CD4-positive, alpha-beta memory T cell (primary cell): ENCODE measurements around the gene GPR156. TPM values are rescaled to one million over a fixed set of nuclear protein-coding genes. Genes with fewer than 3 reads are reported as not detected.

Experiments
- CTCF ChIA-PET: fragments of 350-600 bp; sonication (Branson Sonifier 250); formaldehyde crosslinking; loops from one replicate; lab custom pipeline; 2021; ENCODE audit warnings: inconsistent platforms; ENCODE audit not compliant: partially characterized antibody; lab: Charles Lee
- POLR2A ChIA-PET: fragments of 350-600 bp; sonication (Branson Sonifier 250); formaldehyde crosslinking; loops from one replicate; lab custom pipeline; 2021; ENCODE audit not compliant: partially characterized antibody; lab: Charles Lee
- DNase-seq, 5 donors: peaks; one replicate each; pipeline versions ENCODE4 v3.0.0 to v3.0.0-alpha.2; 2020 to 2022; ENCODE audit warnings: mixed read lengths in 1 of 5
- H3K27ac ChIP-seq: one replicate; pipeline ENCODE4 v1.7.0; 2013; ENCODE audit warnings: low read depth, low read length
- H3K27me3 ChIP-seq: 2 replicates; pipeline ENCODE4 v1.7.0; 2013; ENCODE audit warnings: mild to moderate bottlenecking, low read length, moderate library complexity; ENCODE audit not compliant: insufficient read depth
- H3K36me3 ChIP-seq: 2 replicates; pipeline ENCODE4 v1.7.0; 2013; ENCODE audit warnings: mild to moderate bottlenecking, low read length, moderate library complexity; ENCODE audit not compliant: insufficient read depth
- H3K4me1 ChIP-seq: 2 replicates; pipeline ENCODE4 v1.7.0; 2013; ENCODE audit warnings: mild to moderate bottlenecking, low read length, moderate library complexity; ENCODE audit not compliant: insufficient read depth
- H3K4me3 ChIP-seq, 2 donors: one replicate each; pipeline ENCODE4 v1.7.0; 2013; ENCODE audit warnings: low read length in 2 of 2, mild to moderate bottlenecking in 1 of 2
- H3K9me3 ChIP-seq, 2 donors: one replicate each; pipeline ENCODE4 v1.7.0; 2013; ENCODE audit warnings: low read length in 2 of 2, control low read depth in 1 of 2; ENCODE audit not compliant: control insufficient read depth in 1 of 2
- H3K27ac Mint-ChIP-seq, 7 donors: one replicate each; pipeline ENCODE4 v1.8.0; 2020 to 2021; ENCODE audit warnings: mixed read lengths in 7 of 7, mild to moderate bottlenecking in 6 of 7, inconsistent platforms in 3 of 7, moderate library complexity in 3 of 7
- H3K27me3 Mint-ChIP-seq, 2 donors: one replicate each; pipeline ENCODE4 v1.8.0; 2020 to 2021; ENCODE audit warnings: mixed read lengths in 2 of 2
- H3K36me3 Mint-ChIP-seq, 2 donors: one replicate each; pipeline ENCODE4 v1.8.0; 2020 to 2021; ENCODE audit warnings: mixed read lengths in 2 of 2, inconsistent platforms in 1 of 2, mild to moderate bottlenecking in 1 of 2
- H3K4me1 Mint-ChIP-seq, 4 donors: one replicate each; pipeline ENCODE4 v1.8.0; 2020 to 2021; ENCODE audit warnings: mixed read lengths in 4 of 4, mild to moderate bottlenecking in 1 of 4
- H3K4me3 Mint-ChIP-seq, 8 donors: one replicate each; pipeline ENCODE4 v1.8.0; 2020 to 2021; ENCODE audit warnings: mixed read lengths in 8 of 8, mild to moderate bottlenecking in 7 of 8, moderate library complexity in 6 of 8, inconsistent platforms in 3 of 8
- H3K9me3 Mint-ChIP-seq, 8 donors: one replicate each; pipeline ENCODE4 v1.8.0; 2020 to 2021; ENCODE audit warnings: mixed read lengths in 8 of 8, mild to moderate bottlenecking in 5 of 8, inconsistent platforms in 3 of 8, moderate library complexity in 1 of 8
- intact Hi-C: fragments of 100-400 bp; cut with micrococcal nuclease; formaldehyde crosslinking; loops from one replicate; pipeline ENCODE4 v1.15.1; 2023
- polyA plus RNA-seq, 2 donors: library from polyadenylated mRNA; unstranded; fragments of 300-500 nt; fragmentation: Illumina TruSeq; gene quantifications; one replicate each; pipeline ENCODE4 v1.2.3, GENCODE V29; 2021
- total RNA-seq, 2 experiments: library from RNA; stranded (reverse); gene quantifications; one replicate each; pipeline ENCODE4 v1.2.3, GENCODE V29; 2021

Gene GPR156
- total and polyA plus RNA-seq, 4 experiments from 2014 or later, result not detected

- no peaks in the 10 kb centered on the region for H3K9me3 Mint-ChIP-seq
These were observed 111.9 kb downstream of the GPR156 start for GRCh38 chr3:120173056-120173675.

GRCh38 chr3:120172070-120172469 lies 113.0 kb downstream of the GPR156 start:
- H3K9me3 Mint-ChIP-seq, result no peaks in the 10 kb centered on the region
- H3K4me3 ChIP-seq, result no peak overlapping the region

More at GRCh38 chr3:120173056-120173675, 111.9 kb downstream of the GPR156 start:
- no peaks in the 10 kb centered on the region for H3K4me1 Mint-ChIP-seq
- no peak for DNase-seq
- Histone ChIP-seq H3K9me3 (no peaks in the 10 kb centered on the region), H3K4me1 (no peaks in the 10 kb centered on the region), H3K27ac (no peak overlapping the region), H3K27me3 (no peaks in the 10 kb centered on the region), H3K4me3 (no peak overlapping the region), H3K36me3 (no peaks in the 10 kb centered on the region)
- no peak overlapping the region for H3K4me3 Mint-ChIP-seq
- intact Hi-C loops, result no loop called here
- ChIA-PET CTCF (interaction anchor here (1.2 to 1.6 kb wide), 4 partner anchors 9 to 281 kb away, joined by 3 to 5 read pairs (median 3); no protein-coding TSS in a partner anchor), POLR2A (no interaction called here)
- H3K27me3 Mint-ChIP-seq, result no peaks in the 10 kb centered on the region
- H3K36me3 Mint-ChIP-seq, result no peaks in the 10 kb centered on the region
- no peak overlapping the region for H3K27ac Mint-ChIP-seq

DNA sequence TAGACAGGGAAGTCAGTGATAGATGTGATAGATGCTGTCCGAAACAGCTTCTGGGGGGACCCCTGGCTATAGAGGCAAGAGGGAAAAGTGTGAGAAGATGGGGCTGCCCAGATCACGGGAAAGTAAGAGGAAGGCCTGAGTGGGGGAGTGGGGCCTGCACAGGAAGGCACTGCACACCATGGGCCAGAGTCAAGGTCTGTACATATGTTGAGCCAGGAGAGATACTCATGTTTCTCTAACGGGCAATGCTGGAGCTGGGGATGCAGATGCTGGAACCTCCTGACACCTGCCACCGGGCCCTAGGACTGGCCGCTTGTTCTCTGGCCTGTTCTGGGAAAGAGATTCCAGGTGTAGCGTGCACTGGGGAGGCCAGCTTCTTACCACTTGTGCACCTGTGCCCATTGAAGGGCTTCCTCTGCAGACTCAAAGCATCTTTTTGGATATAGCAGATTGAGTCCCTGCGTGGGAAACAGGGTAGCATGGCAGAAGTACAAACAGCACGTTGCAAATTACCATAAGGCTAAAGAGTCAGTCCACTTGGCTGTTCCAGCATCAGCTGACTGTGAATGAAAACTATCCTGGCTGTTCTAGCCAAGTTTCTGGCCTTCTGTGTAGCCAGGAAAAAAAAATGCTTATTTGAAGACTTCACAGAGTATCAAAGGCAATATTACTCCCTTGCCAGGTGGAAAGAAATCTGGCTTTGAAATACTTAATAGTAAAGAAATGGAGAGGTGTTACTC lies 113.7 kb downstream of the GPR156 start:
- Mint-ChIP-seq H3K9me3 (no peaks in the 10 kb centered on the region), H3K27me3 (no peaks in the 10 kb centered on the region), H3K36me3 (no peaks in the 10 kb centered on the region), H3K27ac (no peak overlapping the region), H3K4me1 (no peaks in the 10 kb centered on the region), H3K4me3 (no peak overlapping the region)
- intact Hi-C loops, result no loop called here
- CTCF ChIA-PET, result no interaction called here
- Histone ChIP-seq H3K9me3 (no peaks in the 10 kb centered on the region), H3K36me3 (no peaks in the 10 kb centered on the region), H3K27ac (no peak overlapping the region), H3K4me3 (no peak overlapping the region), H3K27me3 (no peaks in the 10 kb centered on the region), H3K4me1 (no peaks in the 10 kb centered on the region)
- no peak for DNase-seq
- POLR2A ChIA-PET, result no interaction called here

More at GRCh38 chr3:120172070-120172469, 113.0 kb downstream of the GPR156 start:
- H3K27me3 Mint-ChIP-seq, result no peaks in the 10 kb centered on the region
- DNase-seq, result no peak
- ChIA-PET CTCF (interaction anchor here (1.2 kb wide), 1 partner anchor 12 kb away, joined by 3 read pairs; no protein-coding TSS in a partner anchor), POLR2A (no interaction called here)
- Histone ChIP-seq H3K9me3 (no peaks in the 10 kb centered on the region), H3K36me3 (no peaks in the 10 kb centered on the region), H3K27me3 (no peaks in the 10 kb centered on the region), H3K27ac (no peak overlapping the region), H3K4me1 (no peaks in the 10 kb centered on the region)
- H3K4me3 Mint-ChIP-seq, result no peak overlapping the region
- H3K27ac Mint-ChIP-seq, result no peak overlapping the region
- H3K4me1 Mint-ChIP-seq, result no peaks in the 10 kb centered on the region
- intact Hi-C loops, result no loop called here
- H3K36me3 Mint-ChIP-seq, result no peaks in the 10 kb centered on the region

DNA sequence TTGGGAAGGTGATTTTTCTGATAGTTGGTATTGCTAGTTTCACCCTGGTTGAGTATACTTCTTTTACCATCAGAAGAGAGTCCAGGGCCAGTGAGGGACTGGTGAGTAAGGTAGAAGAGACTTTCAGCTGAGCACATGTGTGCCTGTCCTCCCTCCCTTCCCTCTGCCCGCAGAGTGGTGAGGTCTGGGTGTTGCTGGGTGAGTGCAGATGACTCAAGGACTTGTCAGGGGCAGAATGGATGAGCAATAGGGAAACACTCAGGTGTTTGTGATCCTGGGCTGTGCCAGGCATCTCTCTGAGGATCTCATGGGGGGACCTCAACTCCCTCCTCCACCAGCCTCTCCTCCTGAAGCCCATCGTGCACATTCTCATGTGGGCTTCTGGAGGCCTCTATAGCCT lies 114.8 kb downstream of the GPR156 start:
- Mint-ChIP-seq H3K27me3 (no peaks in the 10 kb centered on the region), H3K4me3 (no peak overlapping the region), H3K9me3 (no peaks in the 10 kb centered on the region), H3K36me3 (no peaks in the 10 kb centered on the region), H3K4me1 (no peaks in the 10 kb centered on the region), H3K27ac (no peak overlapping the region)
- DNase-seq, result no peak
- Histone ChIP-seq H3K4me1 (no peaks in the 10 kb centered on the region), H3K27ac (no peak overlapping the region), H3K27me3 (no peaks in the 10 kb centered on the region), H3K4me3 (no peak overlapping the region), H3K9me3 (no peaks in the 10 kb centered on the region), H3K36me3 (no peaks in the 10 kb centered on the region)
- ChIA-PET CTCF (no interaction called here), POLR2A (no interaction called here)
- intact Hi-C loops, result no loop called here

DNA sequence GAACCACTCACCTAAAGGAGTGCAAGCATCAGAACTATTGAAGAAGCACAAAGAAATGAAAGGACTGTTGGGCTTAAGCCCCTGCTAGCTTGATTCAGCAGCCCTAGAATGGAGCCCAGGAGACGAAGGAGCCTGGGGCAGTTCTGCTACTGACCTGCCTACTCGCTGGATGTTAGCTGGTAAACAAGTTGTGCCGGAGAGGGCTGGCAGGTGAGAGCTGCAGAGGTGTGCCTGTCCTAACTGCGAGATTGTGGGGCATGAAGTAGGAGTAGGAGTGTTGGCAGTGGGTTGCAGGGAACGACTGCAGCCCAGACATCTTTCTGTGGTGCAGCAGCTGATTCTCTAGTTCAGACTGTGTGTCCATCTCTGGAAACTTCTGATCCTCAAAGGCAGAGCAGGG lies 115.6 kb downstream of the GPR156 start:
- DNase-seq, result no peak
- H3K4me3 Mint-ChIP-seq, result no peak overlapping the region
- Histone ChIP-seq H3K27ac (no peak overlapping the region), H3K4me1 (no peaks in the 10 kb centered on the region), H3K9me3 (no peaks in the 10 kb centered on the region), H3K27me3 (no peaks in the 10 kb centered on the region), H3K4me3 (no peak overlapping the region), H3K36me3 (no peaks in the 10 kb centered on the region)
- H3K9me3 Mint-ChIP-seq, result no peaks in the 10 kb centered on the region
- CTCF ChIA-PET, result no interaction called here
- H3K27me3 Mint-ChIP-seq, result no peaks in the 10 kb centered on the region
- H3K36me3 Mint-ChIP-seq, result no peaks in the 10 kb centered on the region
- no peak overlapping the region for H3K27ac Mint-ChIP-seq
- H3K4me1 Mint-ChIP-seq, result no peaks in the 10 kb centered on the region
- intact Hi-C loops, result no loop called here
- POLR2A ChIA-PET, result no interaction called here

GRCh38 chr3:120168611-120169010 lies 116.4 kb downstream of the GPR156 start:
- no peak for DNase-seq
- H3K36me3 Mint-ChIP-seq, result no peaks in the 10 kb centered on the region
- no peak overlapping the region for H3K27ac Mint-ChIP-seq
- Histone ChIP-seq H3K27ac (no peak overlapping the region), H3K27me3 (no peaks in the 10 kb centered on the region), H3K9me3 (no peaks in the 10 kb centered on the region), H3K4me1 (no peaks in the 10 kb centered on the region), H3K36me3 (no peaks in the 10 kb centered on the region), H3K4me3 (no peak overlapping the region)
- ChIA-PET CTCF (no interaction called here), POLR2A (no interaction called here)
- no peaks in the 10 kb centered on the region for H3K4me1 Mint-ChIP-seq
- intact Hi-C loops, result no loop called here
- peaks cover 0 to 4% of the 10 kb centered on the region in 2 donors for H3K27me3 Mint-ChIP-seq
- H3K4me3 Mint-ChIP-seq, result no peak overlapping the region
- H3K9me3 Mint-ChIP-seq, result no peaks in the 10 kb centered on the region

- no peaks in the 10 kb centered on the region for H3K4me1 ChIP-seq
- H3K27me3 ChIP-seq, result no peaks in the 10 kb centered on the region
- POLR2A ChIA-PET, result no interaction called here
- no peak overlapping the region for H3K27ac ChIP-seq
- intact Hi-C loops, result no loop called here
- CTCF ChIA-PET, result no interaction called here
- no peak overlapping the region for H3K4me3 ChIP-seq
- H3K9me3 Mint-ChIP-seq, result no peaks in the 10 kb centered on the region
- no peaks in the 10 kb centered on the region for H3K4me1 Mint-ChIP-seq
- no peak overlapping the region for H3K27ac Mint-ChIP-seq
- H3K9me3 ChIP-seq, result no peaks in the 10 kb centered on the region
- no peaks in the 10 kb centered on the region for H3K36me3 ChIP-seq
- H3K4me3 Mint-ChIP-seq, result no peak overlapping the region
- no peaks in the 10 kb centered on the region for H3K36me3 Mint-ChIP-seq
- H3K27me3 Mint-ChIP-seq, result peaks cover 0 to 4% of the 10 kb centered on the region in 2 donors
- no peak for DNase-seq
These were observed 117.0 kb downstream of the GPR156 start for GRCh38 chr3:120168038-120168437.
